ENCODE data around the gene ATG5.

The ATG5 gene

GRCh38 chr6:106223300-106223930, 102.1 kb downstream of the ATG5 start:
- peak; percentile 61 for DNase-seq (ENCODE audit: low read depth, low spot score)

DNA sequence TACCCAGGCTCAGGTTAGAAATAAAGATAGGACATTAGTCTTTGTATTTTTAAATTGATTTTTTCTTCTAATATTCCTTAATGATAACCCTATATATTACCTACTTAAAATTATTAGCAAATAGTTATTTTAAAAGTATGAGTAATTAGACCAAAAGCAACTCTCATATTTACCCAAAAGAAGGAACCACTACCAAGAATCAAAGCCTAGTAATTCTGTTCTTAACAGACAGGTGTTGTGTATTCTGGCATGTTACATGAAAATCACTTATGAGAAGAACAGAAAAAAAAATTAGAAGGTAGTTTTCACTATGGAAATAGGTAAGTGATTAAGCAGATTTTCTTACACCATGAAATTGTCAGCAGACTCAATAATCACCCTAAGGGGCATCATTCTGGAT, 105.1 kb downstream of the ATG5 start:
- no peak for DNase-seq (ENCODE audit: low read depth, low spot score)

DNA sequence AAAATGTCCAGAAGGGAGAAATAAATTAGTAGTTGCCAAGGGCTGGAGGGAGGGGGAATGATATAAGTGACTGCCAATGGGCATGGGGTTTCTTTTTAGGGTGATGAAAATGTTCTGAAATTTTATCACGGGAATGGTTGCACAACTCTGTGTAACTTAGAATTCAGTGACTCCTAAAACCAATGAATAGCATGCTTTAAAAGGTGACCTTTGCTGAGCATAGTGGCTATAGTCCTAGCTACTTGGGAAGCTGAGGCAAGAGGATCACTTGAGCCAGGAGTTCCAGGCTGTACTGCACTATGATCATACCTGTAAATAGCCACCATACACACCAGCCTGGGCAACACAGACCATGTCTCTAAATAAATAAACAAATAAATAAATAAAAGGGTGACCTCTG, 109.0 kb downstream of the ATG5 start:
- DNase-seq (ENCODE audit: low read depth, low spot score): no peak

GRCh38 chr6:106215608-106216007, 110.0 kb downstream of the ATG5 start:
- DNase-seq (ENCODE audit: low read depth, low spot score): no peak

DNA sequence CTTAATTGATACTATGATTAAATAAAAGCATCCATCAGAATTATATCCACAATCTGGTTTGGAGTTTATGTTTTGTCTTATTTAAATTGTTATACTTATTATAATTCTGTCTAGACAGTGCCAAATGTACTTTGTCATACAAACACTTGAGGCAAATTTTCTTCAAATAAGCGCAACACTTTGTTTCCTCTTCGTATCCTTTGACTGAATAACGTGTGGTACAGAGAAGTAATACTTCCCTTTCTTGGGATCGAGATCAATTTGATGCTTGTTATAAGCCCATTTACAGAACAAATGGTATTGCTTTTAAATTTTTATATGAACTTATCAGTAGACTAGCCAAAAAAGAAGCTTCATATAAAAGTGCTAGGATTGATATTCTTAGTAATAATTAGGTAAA, 111.0 kb downstream of the ATG5 start:
- DNase-seq (ENCODE audit: low read depth, low spot score): no peak

DNA sequence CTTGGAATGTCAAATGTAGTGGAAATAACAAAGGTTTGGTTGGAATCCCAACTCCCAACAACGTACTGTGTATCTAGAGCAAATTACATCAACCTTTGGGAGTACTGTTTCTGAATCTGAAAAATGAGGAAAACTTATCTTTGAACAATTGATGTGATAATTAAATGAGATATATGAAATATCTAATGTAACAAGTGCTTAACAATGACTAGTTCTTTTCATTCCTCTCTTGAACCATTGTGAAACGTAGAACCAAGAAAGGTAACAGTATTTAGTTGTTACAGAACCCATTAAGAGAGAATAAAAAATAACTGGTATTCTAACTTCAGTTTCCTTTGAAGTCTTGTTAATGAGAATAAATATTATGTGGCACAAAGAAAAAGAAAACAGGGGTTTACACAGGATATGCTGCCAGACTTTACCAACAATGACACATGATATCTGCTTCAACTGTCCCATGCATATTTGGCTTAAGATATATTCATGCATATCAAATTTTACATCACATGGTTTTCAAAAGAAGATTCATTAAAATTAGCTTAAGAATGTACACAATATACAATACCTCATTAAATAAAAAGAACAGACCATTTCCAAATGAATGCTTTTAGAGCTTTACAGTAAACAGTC, 111.8 kb downstream of the ATG5 start:
- no peak for DNase-seq (ENCODE audit: low read depth, low spot score)

DNA sequence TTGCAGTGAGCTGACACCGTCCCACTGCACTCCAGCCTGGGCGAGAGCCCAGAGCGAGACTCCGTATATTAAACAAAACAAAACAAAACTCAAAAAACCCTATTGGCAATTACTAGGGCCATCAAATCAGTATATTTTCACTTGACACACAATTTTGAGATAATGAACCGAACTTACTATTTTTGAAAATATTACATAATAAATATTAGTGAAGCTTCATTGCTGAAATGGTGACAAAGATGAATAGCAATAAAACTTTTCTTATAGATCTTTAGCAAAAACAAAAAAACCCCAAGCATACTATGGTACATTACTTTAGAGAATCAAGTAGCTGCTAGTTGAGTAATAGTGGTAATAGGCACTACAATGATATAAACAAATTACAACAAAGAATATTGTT, 113.0 kb downstream of the ATG5 start:
- DNase-seq (ENCODE audit: low read depth, low spot score): no peak

GRCh38 chr6:106206905-106207304, 118.7 kb downstream of the ATG5 start:
- DNase-seq (ENCODE audit: low read depth, low spot score): no peak

DNA sequence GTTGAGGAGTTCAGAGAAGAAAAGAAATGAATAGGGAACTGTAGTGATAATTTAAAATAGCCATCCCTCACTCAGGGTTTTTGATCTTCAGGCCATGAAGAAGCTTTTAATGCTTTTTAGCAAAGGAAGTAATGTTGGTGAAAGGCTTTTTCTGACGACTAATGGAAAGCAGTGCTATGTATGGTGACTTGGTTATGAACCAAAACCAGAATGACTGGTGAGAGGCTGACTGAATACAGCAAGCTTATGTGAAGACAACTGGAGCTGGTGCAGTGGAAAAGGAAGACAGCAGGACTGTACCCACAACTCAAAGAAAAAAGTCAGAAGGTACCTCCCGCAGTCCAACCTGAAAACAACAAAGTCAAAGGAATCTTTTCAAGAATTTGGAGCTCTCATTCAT, 120.6 kb downstream of the ATG5 start:
- no peak for DNase-seq (ENCODE audit: low read depth, low spot score)

DNA sequence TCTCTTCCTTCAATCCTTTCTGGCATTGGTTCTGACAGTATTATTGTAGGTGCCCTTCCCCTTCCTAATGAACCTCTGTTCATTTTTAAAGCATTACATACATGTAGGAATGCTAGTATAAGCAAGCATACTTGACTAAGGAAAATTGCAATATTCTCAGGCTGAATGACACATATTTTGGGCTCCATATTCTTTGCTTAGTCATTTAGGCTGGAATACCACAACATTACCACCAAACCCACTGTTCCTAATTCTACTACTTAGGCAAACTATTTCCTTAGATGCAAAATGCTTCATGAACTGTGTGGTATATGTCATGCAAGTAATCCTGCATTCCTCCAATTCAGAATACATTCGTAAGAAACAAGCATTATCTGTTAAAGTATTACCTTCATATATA, 125.6 kb downstream of the ATG5 start:
- DNase-seq (ENCODE audit: low read depth, low spot score): no peak

DNA sequence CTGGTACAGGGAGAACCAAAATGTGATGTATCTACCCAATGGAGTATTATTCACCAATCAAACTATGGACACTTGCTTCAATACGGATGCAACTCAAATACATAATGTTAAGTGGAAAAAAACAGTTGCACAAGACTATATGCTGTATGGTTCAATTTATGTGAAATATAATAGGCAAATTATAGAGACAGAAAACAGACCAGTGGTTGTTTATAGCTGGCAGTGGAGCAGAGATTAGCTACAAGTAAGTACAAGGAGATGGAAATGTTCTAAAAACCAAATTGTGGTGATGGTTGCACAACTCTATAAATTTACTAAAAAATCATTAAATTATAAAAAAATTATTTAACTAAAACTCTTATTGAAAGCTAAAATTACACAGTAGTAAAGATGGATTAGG, 126.2 kb downstream of the ATG5 start:
- DNase-seq (ENCODE audit: low read depth, low spot score): no peak

DNA sequence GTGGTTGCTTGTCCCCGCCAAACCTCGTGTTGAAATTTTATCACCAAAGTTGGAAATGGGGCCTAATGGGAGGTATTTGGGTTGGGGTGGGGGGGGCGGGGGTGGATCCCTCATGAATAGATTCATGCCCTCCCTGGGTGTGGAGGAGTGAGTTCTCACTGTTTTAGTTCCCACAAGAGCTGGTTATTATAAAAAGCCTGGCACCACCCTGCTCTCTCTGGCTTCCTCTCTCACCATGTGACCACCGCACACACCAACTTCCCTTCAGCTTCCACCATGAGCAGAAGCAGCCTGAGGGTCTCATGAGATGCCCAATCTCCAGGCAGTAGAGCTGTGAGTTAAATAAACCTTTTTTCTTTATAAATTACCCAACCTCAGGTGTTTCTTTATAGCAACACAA, 128.1 kb downstream of the ATG5 start:
- DNase-seq (ENCODE audit: low read depth, low spot score): no peak

GRCh38 chr6:106194949-106195921, 130.3 kb downstream of the ATG5 start:
- DNase-seq (ENCODE audit: low read depth, low spot score): no peak

GRCh38 chr6:106192824-106193223, 132.7 kb downstream of the ATG5 start:
- no peak for DNase-seq (ENCODE audit: low read depth, low spot score)

- DNase-seq (ENCODE audit: low read depth, low spot score): no peak
These were observed 137.3 kb downstream of the ATG5 start for GRCh38 chr6:106188104-106188794.

- no peak for DNase-seq (ENCODE audit: low read depth, low spot score)
These were observed 138.1 kb downstream of the ATG5 start for GRCh38 chr6:106187424-106187982.

DNA sequence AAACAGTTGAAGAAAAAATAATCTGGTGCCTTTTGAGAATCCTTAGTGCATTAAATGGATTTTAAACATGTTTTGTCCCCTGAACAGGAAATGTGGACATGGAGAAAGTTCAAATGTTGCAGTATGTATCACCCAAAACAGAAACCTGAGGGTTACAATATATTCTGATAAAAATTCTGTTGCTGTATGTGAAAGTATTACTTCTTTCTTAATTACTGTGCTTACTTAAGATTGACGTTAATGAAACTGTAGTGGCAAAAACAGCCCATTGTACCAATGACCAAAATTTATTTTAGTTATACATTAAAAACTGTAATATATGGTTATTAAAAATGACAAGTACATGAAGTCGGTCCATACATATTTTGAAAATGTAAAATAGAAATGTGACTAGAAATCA, 138.8 kb downstream of the ATG5 start:
- DNase-seq (ENCODE audit: low read depth, low spot score): no peak

- DNase-seq (ENCODE audit: low read depth, low spot score): no peak
These were observed 139.4 kb downstream of the ATG5 start for GRCh38 chr6:106186172-106186571.

DNA sequence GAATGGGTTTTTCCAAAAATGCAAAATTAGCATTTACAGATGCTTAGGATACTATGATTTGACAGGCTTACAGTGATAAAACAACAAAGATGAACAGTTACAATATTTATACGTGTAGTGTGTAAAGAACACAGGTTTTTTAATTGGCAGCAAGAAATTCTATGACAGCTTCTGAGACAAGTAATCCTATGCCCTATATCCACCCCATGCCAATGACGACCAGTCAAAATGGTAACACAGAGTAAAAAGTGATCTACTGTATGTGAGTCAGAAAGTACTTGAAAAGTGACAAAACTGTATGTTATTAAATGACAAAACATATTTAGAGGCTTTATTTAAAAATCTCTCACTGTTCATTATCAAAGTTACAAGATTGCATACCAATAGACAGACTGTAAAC, 139.9 kb downstream of the ATG5 start:
- no peak for DNase-seq (ENCODE audit: low read depth, low spot score)

- no peak for DNase-seq (ENCODE audit: low read depth, low spot score)
These were observed 140.9 kb downstream of the ATG5 start for GRCh38 chr6:106184629-106185028.

- no peak for DNase-seq (ENCODE audit: low read depth, low spot score)
These were observed 142.1 kb downstream of the ATG5 start for GRCh38 chr6:106183430-106183829.

DNA sequence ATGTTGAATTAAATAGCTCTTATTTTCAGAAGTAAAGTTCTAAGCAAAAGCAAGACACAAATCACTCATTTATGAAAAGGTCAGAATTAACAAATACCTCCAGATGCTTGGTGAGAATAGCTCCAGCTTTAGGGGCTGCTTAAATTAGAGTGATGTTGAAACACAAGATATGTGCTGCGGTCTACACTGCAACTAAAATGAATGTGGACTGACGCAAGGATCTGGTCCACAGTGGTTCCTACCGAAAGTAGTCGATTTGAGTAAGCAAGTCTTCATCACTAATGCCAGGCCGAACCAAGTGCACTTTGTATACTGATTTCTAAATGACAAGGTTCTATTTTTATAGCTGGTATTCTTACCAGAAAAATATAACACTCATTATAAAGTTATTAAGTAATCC, 143.1 kb downstream of the ATG5 start:
- no peak for DNase-seq (ENCODE audit: low read depth, low spot score)
